ENCODE results near the gene FIBIN. TPM values are rescaled to one million over a fixed set of nuclear protein-coding genes. Genes with fewer than 3 reads are reported as not detected.
"Not testable (repeated sequence)": the region's sequence is repeated elsewhere in the genome, so short reads cannot be mapped to it uniquely, and the experiment has no call there.

The FIBIN gene
- total RNA-seq, 2 donors from 2014 or later = not detected

- DNase-seq (no peak), ATAC-seq (replicated peaks in 1 of 2) (no peak)
- no peaks in the 10 kb centered on the region for H3K36me3 Mint-ChIP-seq (ENCODE audit: insufficient read depth in 2 of 2)
- no peaks in the 10 kb centered on the region for H3K4me1 Mint-ChIP-seq (ENCODE audit: low read depth)
- no peaks in the 10 kb centered on the region for H3K27me3 Mint-ChIP-seq (ENCODE audit: low read depth)
- H3K27ac Mint-ChIP-seq = no peak overlapping the region
- no peak overlapping the region for H3K4me3 Mint-ChIP-seq
- no peaks in the 10 kb centered on the region for H3K9me3 Mint-ChIP-seq
These were observed 33.6 kb upstream of the FIBIN start for GRCh38 chr11:26960281-26960680.

- Mint-ChIP-seq H3K27ac (no peak overlapping the region), H3K4me3 (no peak overlapping the region), H3K4me1 (ENCODE audit: low read depth) (no peaks in the 10 kb centered on the region)
These were observed 30.1 kb upstream of the FIBIN start for GRCh38 chr11:26963764-26964163.

GRCh38 chr11:26964339-26964738 lies 29.6 kb upstream of the FIBIN start:
- no peak for ATAC-seq (replicated peaks in 1 of 2)
- no peaks in the 10 kb centered on the region for H3K36me3 Mint-ChIP-seq (ENCODE audit: insufficient read depth in 2 of 2)
- H3K27ac Mint-ChIP-seq = no peak overlapping the region
- no peak overlapping the region for H3K4me3 Mint-ChIP-seq
- H3K4me1 Mint-ChIP-seq (ENCODE audit: low read depth) = no peaks in the 10 kb centered on the region
- no peak for DNase-seq
- no peaks in the 10 kb centered on the region for H3K9me3 Mint-ChIP-seq
- H3K27me3 Mint-ChIP-seq (ENCODE audit: low read depth) = no peaks in the 10 kb centered on the region

More at GRCh38 chr11:26963764-26964163, 30.1 kb upstream of the FIBIN start:
- Mint-ChIP-seq H3K27me3 (ENCODE audit: low read depth) (no peaks in the 10 kb centered on the region), H3K36me3 (ENCODE audit: insufficient read depth in 2 of 2) (no peaks in the 10 kb centered on the region), H3K9me3 (no peaks in the 10 kb centered on the region)
- ATAC-seq (replicated peaks in 1 of 2) = no peak
- no peak for DNase-seq

- not testable (repeated sequence) for H3K9me3 Mint-ChIP-seq; DNase-seq; ATAC-seq (replicated peaks in 1 of 2); H3K27ac Mint-ChIP-seq; H3K4me3 Mint-ChIP-seq; H3K4me1 Mint-ChIP-seq (ENCODE audit: low read depth); H3K36me3 Mint-ChIP-seq (ENCODE audit: insufficient read depth in 2 of 2); H3K27me3 Mint-ChIP-seq (ENCODE audit: low read depth)
These were observed 28.9 kb upstream of the FIBIN start for GRCh38 chr11:26964847-26965485.

- no peaks in the 10 kb centered on the region for H3K4me1 Mint-ChIP-seq (ENCODE audit: low read depth)
- peaks cover 0 to 3% of the 10 kb centered on the region in 2 donors for H3K9me3 Mint-ChIP-seq
- no peak overlapping the region for H3K27ac Mint-ChIP-seq
- no peaks in the 10 kb centered on the region for H3K27me3 Mint-ChIP-seq (ENCODE audit: low read depth)
- DNase-seq (no peak), ATAC-seq (replicated peaks in 1 of 2) (no peak)
- H3K36me3 Mint-ChIP-seq (ENCODE audit: insufficient read depth in 2 of 2) = no peaks in the 10 kb centered on the region
- H3K4me3 Mint-ChIP-seq = no peak overlapping the region
These were observed 22.0 kb upstream of the FIBIN start for GRCh38 chr11:26971961-26972360.

- Mint-ChIP-seq H3K27ac (no peak overlapping the region), H3K36me3 (ENCODE audit: insufficient read depth in 2 of 2) (no peaks in the 10 kb centered on the region), H3K27me3 (ENCODE audit: low read depth) (no peaks in the 10 kb centered on the region), H3K4me3 (no peak overlapping the region), H3K4me1 (ENCODE audit: low read depth) (no peaks in the 10 kb centered on the region), H3K9me3 (peaks cover 0 to 6% of the 10 kb centered on the region in 2 donors)
- ATAC-seq (replicated peaks in 1 of 2) (no peak), DNase-seq (no peak)
These were observed 19.7 kb upstream of the FIBIN start for GRCh38 chr11:26974069-26974783.

GRCh38 chr11:26974996-26975395 lies 18.9 kb upstream of the FIBIN start:
- Mint-ChIP-seq H3K4me1 (ENCODE audit: low read depth) (no peaks in the 10 kb centered on the region), H3K4me3 (no peak overlapping the region), H3K27me3 (ENCODE audit: low read depth) (no peaks in the 10 kb centered on the region), H3K27ac (no peak overlapping the region), H3K36me3 (ENCODE audit: insufficient read depth in 2 of 2) (no peaks in the 10 kb centered on the region), H3K9me3 (peaks cover 0 to 6% of the 10 kb centered on the region in 2 donors)
- DNase-seq = no peak
- no peak for ATAC-seq (replicated peaks in 1 of 2)

- peaks cover 0 to 8% of the 10 kb centered on the region in 2 donors for H3K9me3 Mint-ChIP-seq
- H3K4me1 Mint-ChIP-seq (ENCODE audit: low read depth) = no peaks in the 10 kb centered on the region
These were observed 17.5 kb upstream of the FIBIN start for GRCh38 chr11:26976389-26976788.

GRCh38 chr11:26977209-26977608 lies 16.7 kb upstream of the FIBIN start:
- H3K4me1 Mint-ChIP-seq (ENCODE audit: low read depth); H3K36me3 Mint-ChIP-seq (ENCODE audit: insufficient read depth in 2 of 2); H3K27ac Mint-ChIP-seq; H3K4me3 Mint-ChIP-seq; DNase-seq; ATAC-seq (replicated peaks in 1 of 2); H3K27me3 Mint-ChIP-seq (ENCODE audit: low read depth): not testable (repeated sequence)
- peaks cover 4 to 10% of the 10 kb centered on the region in 2 donors for H3K9me3 Mint-ChIP-seq

More at GRCh38 chr11:26976389-26976788, 17.5 kb upstream of the FIBIN start:
- Mint-ChIP-seq H3K27me3 (ENCODE audit: low read depth) (no peaks in the 10 kb centered on the region), H3K4me3 (no peak overlapping the region), H3K27ac (no peak overlapping the region), H3K36me3 (ENCODE audit: insufficient read depth in 2 of 2) (no peaks in the 10 kb centered on the region)
- DNase-seq = no peak
- no peak for ATAC-seq (replicated peaks in 1 of 2)

GRCh38 chr11:26983645-26984044 lies 10.3 kb upstream of the FIBIN start:
- Mint-ChIP-seq H3K4me1 (ENCODE audit: low read depth) (no peaks in the 10 kb centered on the region), H3K9me3 (peaks cover 12 to 24% of the 10 kb centered on the region in 2 donors), H3K4me3 (no peak overlapping the region), H3K27me3 (ENCODE audit: low read depth) (no peaks in the 10 kb centered on the region), H3K27ac (no peak overlapping the region), H3K36me3 (ENCODE audit: insufficient read depth in 2 of 2) (peaks cover 0 to 2% of the 10 kb centered on the region in 2 donors)
- DNase-seq = no peak
- ATAC-seq (replicated peaks in 1 of 2) = no peak

GRCh38 chr11:26985470-26985869 lies 8.4 kb upstream of the FIBIN start:
- Mint-ChIP-seq H3K4me3 (no peak overlapping the region), H3K27me3 (ENCODE audit: low read depth) (no peaks in the 10 kb centered on the region), H3K4me1 (ENCODE audit: low read depth) (no peaks in the 10 kb centered on the region), H3K9me3 (peaks cover 10 to 25% of the 10 kb centered on the region in 2 donors), H3K36me3 (ENCODE audit: insufficient read depth in 2 of 2) (peaks cover 0 to 2% of the 10 kb centered on the region in 2 donors), H3K27ac (no peak overlapping the region)
- ATAC-seq (replicated peaks in 1 of 2) = no peak
- DNase-seq = no peak

GRCh38 chr11:26985943-26986342 lies 8.0 kb upstream of the FIBIN start:
- no peak overlapping the region for H3K4me3 Mint-ChIP-seq
- DNase-seq (no peak), ATAC-seq (replicated peaks in 1 of 2) (no peak)
- H3K36me3 Mint-ChIP-seq (ENCODE audit: insufficient read depth in 2 of 2) = peaks cover 0 to 2% of the 10 kb centered on the region in 2 donors
- H3K27me3 Mint-ChIP-seq (ENCODE audit: low read depth) = no peaks in the 10 kb centered on the region
- H3K27ac Mint-ChIP-seq = no peak overlapping the region
- H3K4me1 Mint-ChIP-seq (ENCODE audit: low read depth) = no peaks in the 10 kb centered on the region
- H3K9me3 Mint-ChIP-seq = peaks cover 10 to 25% of the 10 kb centered on the region in 2 donors

GRCh38 chr11:26987272-26987671 lies 6.6 kb upstream of the FIBIN start:
- peaks cover 0 to 2% of the 10 kb centered on the region in 2 donors for H3K36me3 Mint-ChIP-seq (ENCODE audit: insufficient read depth in 2 of 2)
- no peaks in the 10 kb centered on the region for H3K4me1 Mint-ChIP-seq (ENCODE audit: low read depth)
- H3K4me3 Mint-ChIP-seq = no peak overlapping the region
- no peaks in the 10 kb centered on the region for H3K27me3 Mint-ChIP-seq (ENCODE audit: low read depth)
- H3K9me3 Mint-ChIP-seq = peaks cover 10 to 21% of the 10 kb centered on the region in 2 donors
- no peak for DNase-seq
- H3K27ac Mint-ChIP-seq = no peak overlapping the region
- no peak for ATAC-seq (replicated peaks in 1 of 2)

Data from activated T-cell treated with anti-CD3 and anti-CD28 coated beads, Interleukin-2, amount 50 U/mL, for 72 hours (primary cell).